PC-3 (cell line): Measurements from ENCODE around the gene TRIM4. TPM values are rescaled to one million over a fixed set of nuclear protein-coding genes. Genes with fewer than 3 reads are reported as not detected.

Experiments
- ATAC-seq: fragments of 200-7000 bp; cut with Tn5 transposase; 2 replicates; pipeline ENCODE4 v1.9.1; 2020; ENCODE audit warnings: mild to moderate bottlenecking, moderate library complexity
- BruUV-seq: library from RNA; stranded (reverse); fragments of 400-500 nt; replicated peaks from 2 replicates; lab custom pipeline; 2021; lab: Mats Ljungman, UMichigan
- CTCF ChIA-PET: fragments of 300-600 bp; sonication (Branson Sonifier 250); formaldehyde crosslinking; loops from one replicate; lab custom pipeline; 2022; ENCODE audit warnings: antibody characterized with exemption; lab: Charles Lee
- POLR2A ChIA-PET: fragments of 300-600 bp; sonication (Branson Sonifier 250); formaldehyde crosslinking; loops from one replicate; lab custom pipeline; 2022; ENCODE audit warnings: antibody characterized with exemption; ENCODE audit not compliant: unreplicated experiment; lab: Charles Lee
- DNase-seq: peaks from one replicate; pipeline ENCODE4 v3.0.0-alpha.2; 2015
- H2AFZ ChIP-seq: fragments of 300-600 bp; sonication (generic); 2 replicates; pipeline ENCODE4 v1.6.0; 2016; ENCODE audit warnings: antibody characterized with exemption, low read length
- H3F3A ChIP-seq: fragments of 300-600 bp; sonication (generic); one replicate; pipeline ENCODE4 v1.6.0; 2017; ENCODE audit warnings: antibody characterized with exemption, low read length, control low read depth, mild to moderate bottlenecking; ENCODE audit not compliant: unreplicated experiment
- H3K27ac ChIP-seq: fragments of 300-600 bp; sonication (generic); 2 replicates; pipeline ENCODE4 v1.5.1; 2016; ENCODE audit warnings: mild to moderate bottlenecking, low read length
- H3K27me3 ChIP-seq: fragments of 300-600 bp; sonication (generic); 2 replicates; pipeline ENCODE4 v1.6.1; 2016; ENCODE audit warnings: low read length, mixed read lengths
- H3K36me3 ChIP-seq: fragments of 300-600 bp; sonication (generic); 2 replicates; pipeline ENCODE4 v1.6.1; 2016; ENCODE audit warnings: low read depth, mixed run types, low read length, mixed read lengths
- H3K4me1 ChIP-seq: fragments of 300-600 bp; sonication (generic); 2 replicates; pipeline ENCODE4 v1.5.1; 2016; ENCODE audit warnings: low read length; ENCODE audit not compliant: insufficient read depth
- H3K4me2 ChIP-seq: fragments of 300-600 bp; sonication (generic); 2 replicates; pipeline ENCODE4 v1.6.0; 2016; ENCODE audit warnings: low read length
- H3K4me3 ChIP-seq: fragments of 300-600 bp; sonication (generic); 2 replicates; pipeline ENCODE4 v1.5.1; 2016; ENCODE audit warnings: mild to moderate bottlenecking, low read length, mixed read lengths
- H3K79me2 ChIP-seq: fragments of 300-600 bp; sonication (generic); 2 replicates; pipeline ENCODE4 v1.6.1; 2017; ENCODE audit warnings: low read length, mixed read lengths
- H3K9ac ChIP-seq: fragments of 300-600 bp; sonication (generic); 2 replicates; pipeline ENCODE4 v1.6.0; 2016; ENCODE audit warnings: mild to moderate bottlenecking, low read length
- H3K9me2 ChIP-seq: fragments of 300-600 bp; sonication (generic); replicated peaks from 2 replicates; pipeline ENCODE4 v1.6.1; 2016; ENCODE audit warnings: mixed run types, low read length, mixed read lengths
- H3K9me3 ChIP-seq: fragments of 300-600 bp; sonication (generic); 2 replicates; pipeline ENCODE4 v1.6.1; 2016; ENCODE audit warnings: low read length, mixed read lengths
- H4K20me1 ChIP-seq: fragments of 300-600 bp; sonication (generic); 2 replicates; pipeline ENCODE4 v1.6.1; 2016; ENCODE audit warnings: low read length, mixed read lengths
- CTCF ChIP-seq: fragments of 300-600 bp; sonication (generic); conservative IDR thresholded peaks from 2 replicates; pipeline ENCODE4 v1.5.1; 2017; ENCODE audit warnings: antibody characterized with exemption, low read depth, mild to moderate bottlenecking, low read length
- EZH2 ChIP-seq: fragments of 300-600 bp; sonication (generic); IDR thresholded peaks from one replicate; pipeline ENCODE4 v1.6.1; 2017; ENCODE audit warnings: antibody characterized with exemption, mild to moderate bottlenecking, low read length; ENCODE audit not compliant: unreplicated experiment
- EZH2phosphoT487 ChIP-seq: fragments of 300-600 bp; sonication (generic); IDR thresholded peaks from 2 replicates; pipeline ENCODE4 v1.6.1; 2018; ENCODE audit warnings: mild to moderate bottlenecking, antibody characterized with exemption, low read length, borderline replicate concordance
- intact Hi-C: fragments of 100-400 bp; cut with micrococcal nuclease; formaldehyde crosslinking; loops from 2 replicates; pipeline ENCODE4 v1.9.0; 2023
- total RNA-seq: library from RNA; depleted of rRNA; stranded (reverse); fragments of >200 nt; gene quantifications from 2 replicates; pipeline ENCODE4 v1.2.3, GENCODE V29; 2014; rRNA removed

Gene TRIM4
- total RNA-seq, 1 experiment from 2014 or later: 11.1 TPM

GRCh38 chr7:99842926-99843325 is 76.4 kb downstream of the TRIM4 start:
- no peaks in the 10 kb centered on the region for H4K20me1 ChIP-seq
- ChIA-PET POLR2A (no interaction called here), CTCF (no interaction called here)
- ATAC-seq: no peak
- no peaks in the 10 kb centered on the region for H3K9me2 ChIP-seq
- peaks cover 21% of the 10 kb centered on the region; the same call in 1 of the 2 replicates for H3K27me3 ChIP-seq
- DNase-seq: no peak
- no peak overlapping the region for H2AFZ ChIP-seq
- no peaks in the 10 kb centered on the region for H3K9me3 ChIP-seq
- 0 out of 2 replicates have a peak, but pooled peaks cover 4% of the 10 kb centered on the region for H3K4me1 ChIP-seq
- no peak overlapping the region for H3K4me2 ChIP-seq
- H3K27ac ChIP-seq: no peak overlapping the region
- H3K4me3 ChIP-seq: no peak overlapping the region
- H3K9ac ChIP-seq: no peak overlapping the region
- intact Hi-C loops: no loop called here
- BruUV-seq: no TSS peak
- H3K36me3 ChIP-seq: no peaks in the 10 kb centered on the region
- TF ChIP-seq EZH2phosphoT487: no peak
- no peak for TF ChIP-seq CTCF
- no peak for TF ChIP-seq EZH2
- H3F3A ChIP-seq: no peaks in the 10 kb centered on the region
- no peaks in the 10 kb centered on the region for H3K79me2 ChIP-seq

Other genes with a start within 250 kb of the TRIM4 start
- gene CYP3A5, start 239.5 kb downstream of the TRIM4 start, total RNA-seq: not detected in 2 replicates
- gene CYP3A7, start 184.3 kb downstream of the TRIM4 start, total RNA-seq: not detected in 2 replicates
- gene CYP3A4, start 135.3 kb downstream of the TRIM4 start, total RNA-seq: not detected in 2 replicates
- gene CYP3A43, start 91.5 kb downstream of the TRIM4 start, total RNA-seq: not detected in 2 replicates
- gene OR2AE1, start 42.5 kb downstream of the TRIM4 start, total RNA-seq: 0.18 TPM in 1 of 2 replicates, not detected in the other
- gene GJC3, start 10.1 kb upstream of the TRIM4 start, total RNA-seq: 0.18 TPM in 1 of 2 replicates, not detected in the other
- gene AZGP1, start 56.5 kb upstream of the TRIM4 start, total RNA-seq: 0.18 TPM in 1 of 2 replicates, not detected in the other
- gene ZKSCAN1, start 96.1 kb upstream of the TRIM4 start, total RNA-seq: 13.6 and 13.9 TPM in 2 replicates
- gene ZSCAN21, start 130.2 kb upstream of the TRIM4 start, total RNA-seq: 4.7 and 7.3 TPM in 2 replicates
- 16.5 and 18.0 TPM in 2 replicates for gene ZNF3, start 162.2 kb upstream of the TRIM4 start, total RNA-seq
- gene COPS6, start 169.4 kb upstream of the TRIM4 start, total RNA-seq: 95.7 and 110 TPM in 2 replicates
- gene MCM7, start 181.9 kb upstream of the TRIM4 start, total RNA-seq: 208 and 226 TPM in 2 replicates
- 17.9 and 23.9 TPM in 2 replicates for gene AP4M1, start 182.1 kb upstream of the TRIM4 start, total RNA-seq
- gene TAF6, start 199.8 kb upstream of the TRIM4 start, total RNA-seq: 51.4 and 58.6 TPM in 2 replicates
- gene CNPY4, start 200.1 kb upstream of the TRIM4 start, total RNA-seq: 7.5 and 11.6 TPM in 2 replicates
- 2.7 and 4.3 TPM in 2 replicates for gene MBLAC1, start 207.4 kb upstream of the TRIM4 start, total RNA-seq
- gene LAMTOR4, start 229.4 kb upstream of the TRIM4 start, total RNA-seq: 107 and 146 TPM in 2 replicates
- gene TRAPPC14, start 239.2 kb upstream of the TRIM4 start, total RNA-seq: 19.2 and 20.3 TPM in 2 replicates
- gene GAL3ST4, start 249.1 kb upstream of the TRIM4 start, total RNA-seq: 0.23 and 1.1 TPM in 2 replicates